IMR-90 (cell line): ENCODE data around the gene UNC5B. TPM values are rescaled to one million over a fixed set of nuclear protein-coding genes. Genes with fewer than 3 reads are reported as not detected.
A peak's percentile ranks its signal among the peaks of the same experiment; 100 is the strongest.

Experiments
- ATAC-seq: fragments of 200-7000 bp; cut with Tn5 transposase; 2 replicates; pipeline ENCODE4 v1.9.1; 2020; ENCODE audit warnings: low read depth, mild to moderate bottlenecking, moderate library complexity
- BruUV-seq: library from RNA; stranded (reverse); fragments of 400-500 nt; replicated peaks from 2 replicates; lab custom pipeline; 2021; lab: Mats Ljungman, UMichigan
- CTCF ChIA-PET: fragments of 300-600 bp; formaldehyde crosslinking; extraction: SDS; loops from one replicate; lab custom pipeline; 2021; ENCODE audit warnings: antibody characterized with exemption; lab: Yijun Ruan, JAX
- POLR2A ChIA-PET: fragments of 300-600 bp; sonication (Branson Sonifier 250); formaldehyde crosslinking; loops from one replicate; lab custom pipeline; 2022; ENCODE audit warnings: antibody characterized with exemption; ENCODE audit not compliant: unreplicated experiment; lab: Charles Lee
- DNase-seq: peaks from one replicate; pipeline ENCODE4 v3.0.0; 2013
- H2AFZ ChIP-seq: replicated peaks from 2 replicates; pipeline ENCODE3; 2013; ENCODE audit warnings: low read length, mild to moderate bottlenecking; ENCODE audit not compliant: poor library complexity
- H2AK5ac ChIP-seq: 2 replicates; pipeline ENCODE4 v1.6.1; 2013; ENCODE audit warnings: low read depth, low read length, inconsistent platforms
- H2AK9ac ChIP-seq: replicated peaks from 2 replicates; pipeline ENCODE3; 2013; ENCODE audit warnings: mild to moderate bottlenecking, low read depth, low read length, moderate library complexity; ENCODE audit not compliant: poor library complexity
- H2BK120ac ChIP-seq: 2 replicates; pipeline ENCODE4 v1.6.1; 2013; ENCODE audit warnings: low read depth, low read length, inconsistent platforms
- H2BK15ac ChIP-seq: 3 replicates; pipeline ENCODE4 v1.6.1; 2013; ENCODE audit warnings: low read depth, low read length, inconsistent platforms
- H2BK20ac ChIP-seq: 2 replicates; pipeline ENCODE4 v1.6.1; 2013; ENCODE audit warnings: low read depth, mild to moderate bottlenecking, inconsistent platforms, low read length, moderate library complexity
- H2BK5ac ChIP-seq: 2 replicates; pipeline ENCODE4 v1.6.1; 2013; ENCODE audit warnings: mild to moderate bottlenecking, low read depth, low read length, inconsistent platforms; ENCODE audit not compliant: poor library complexity, severe bottlenecking
- H3K14ac ChIP-seq: replicated peaks from 2 replicates; pipeline ENCODE4 v1.6.1; 2013; ENCODE audit warnings: low read depth, low read length, inconsistent platforms
- H3K18ac ChIP-seq: 2 replicates; pipeline ENCODE4 v1.6.1; 2013; ENCODE audit warnings: low read depth, low read length, control low read depth
- H3K23ac ChIP-seq: 2 replicates; pipeline ENCODE4 v1.6.1; 2013; ENCODE audit warnings: low read depth, low read length, inconsistent platforms
- H3K27ac ChIP-seq: 2 replicates; pipeline ENCODE4 v1.5.1; 2013; ENCODE audit warnings: mild to moderate bottlenecking, control low read depth, low read length; ENCODE audit not compliant: insufficient read depth
- H3K27me3 ChIP-seq: 2 replicates; pipeline ENCODE4 v1.6.1; 2013; ENCODE audit warnings: low read length; ENCODE audit not compliant: control insufficient read depth, insufficient read depth
- H3K36me3 ChIP-seq: 2 replicates; pipeline ENCODE4 v1.6.1; 2013; ENCODE audit warnings: low read length, mixed read lengths; ENCODE audit not compliant: control insufficient read depth, insufficient read depth
- H3K4ac ChIP-seq: 2 replicates; pipeline ENCODE4 v1.6.1; 2013; ENCODE audit warnings: low read depth, low read length, inconsistent platforms
- H3K4me1 ChIP-seq: 2 replicates; pipeline ENCODE4 v1.6.1; 2013; ENCODE audit warnings: low read length, mixed read lengths; ENCODE audit not compliant: control insufficient read depth, insufficient read depth
- H3K4me2 ChIP-seq: 2 replicates; pipeline ENCODE4 v1.6.1; 2013; ENCODE audit warnings: low read depth, mild to moderate bottlenecking, control low read depth, low read length, moderate library complexity
- H3K4me3 ChIP-seq: 2 replicates; pipeline ENCODE4 v1.5.1; 2013; ENCODE audit warnings: low read depth, mild to moderate bottlenecking, control low read depth, low read length, moderate library complexity; ENCODE audit not compliant: insufficient read depth
- H3K56ac ChIP-seq: 2 replicates; pipeline ENCODE4 v1.6.1; 2013; ENCODE audit warnings: low read length, inconsistent platforms; ENCODE audit not compliant: insufficient read depth; ENCODE audit errors: extremely low read depth
- H3K79me1 ChIP-seq, 2 experiments: 2 replicates each; pipeline ENCODE4 v1.6.1; 2013; ENCODE audit warnings: low read length in 2 of 2, inconsistent platforms in 1 of 2, low read depth in 1 of 2
- H3K9ac ChIP-seq: 2 replicates; pipeline ENCODE4 v1.6.1; 2013; ENCODE audit warnings: low read depth, low read length, control low read depth
- H3K9me1 ChIP-seq: 2 replicates; pipeline ENCODE4 v1.6.1; 2013; ENCODE audit warnings: low read length, inconsistent platforms; ENCODE audit not compliant: insufficient read depth
- H3K9me3 ChIP-seq: 2 replicates; pipeline ENCODE4 v1.6.1; 2013; ENCODE audit warnings: low read length; ENCODE audit not compliant: control insufficient read depth, insufficient read depth
- H4K20me1 ChIP-seq: 2 replicates; pipeline ENCODE4 v1.6.1; 2013; ENCODE audit warnings: low read length, inconsistent platforms; ENCODE audit not compliant: insufficient read depth
- H4K5ac ChIP-seq: 2 replicates; pipeline ENCODE4 v1.6.1; 2013; ENCODE audit warnings: mild to moderate bottlenecking, low read depth, low read length, control low read depth
- H4K8ac ChIP-seq, 2 experiments: 2 replicates each; pipeline ENCODE4 v1.6.1; 2013; ENCODE audit warnings: low read depth in 2 of 2, low read length in 2 of 2, control low read depth in 1 of 2, inconsistent platforms in 1 of 2
- H4K91ac ChIP-seq: 2 replicates; pipeline ENCODE4 v1.6.1; 2013; ENCODE audit warnings: low read depth, low read length, inconsistent platforms; ENCODE audit not compliant: insufficient read depth
- BHLHE40 ChIP-seq: fragments of 150-350 bp; IDR thresholded peaks from 2 replicates; pipeline ENCODE4 v1.6.1; 2016; ENCODE audit warnings: mild to moderate bottlenecking, low read depth, low read length
- CHD1 ChIP-seq: IDR thresholded peaks from 2 replicates; pipeline ENCODE4 v1.6.1; 2012; ENCODE audit warnings: low read depth, low read length, improper control_type of control experiment
- CTCF ChIP-seq: conservative IDR thresholded peaks from 2 replicates; pipeline ENCODE4 v1.5.1; 2012; ENCODE audit warnings: mild to moderate bottlenecking, low read depth, low read length, improper control_type of control experiment
- ELK1 ChIP-seq: fragments of 150-350 bp; IDR thresholded peaks from 2 replicates; pipeline ENCODE4 v1.6.1; 2016; ENCODE audit warnings: low read depth, mild to moderate bottlenecking, low read length, moderate library complexity, borderline replicate concordance
- FOS ChIP-seq: fragments of 150-350 bp; IDR thresholded peaks from 2 replicates; pipeline ENCODE4 v1.6.1; 2016; ENCODE audit warnings: low read depth, low read length
- MAFK ChIP-seq: IDR thresholded peaks from 2 replicates; pipeline ENCODE4 v1.6.1; 2012; ENCODE audit warnings: low read depth, low read length, improper control_type of control experiment
- MAZ ChIP-seq: IDR thresholded peaks from 2 replicates; pipeline ENCODE4 v1.6.1; 2012; ENCODE audit warnings: low read depth, mild to moderate bottlenecking, low read length, improper control_type of control experiment, moderate library complexity, borderline replicate concordance
- MXI1 ChIP-seq: IDR thresholded peaks from 2 replicates; pipeline ENCODE4 v1.6.1; 2012; ENCODE audit warnings: low read depth, mild to moderate bottlenecking, low read length, moderate library complexity, borderline replicate concordance
- POLR2A ChIP-seq: IDR thresholded peaks from 2 replicates; pipeline ENCODE4 v1.6.1; 2012; ENCODE audit warnings: mild to moderate bottlenecking, low read depth, low read length
- RAD21 ChIP-seq: IDR thresholded peaks from 2 replicates; pipeline ENCODE4 v1.6.1; 2012; ENCODE audit warnings: low read length, improper control_type of control experiment
- RCOR1 ChIP-seq: IDR thresholded peaks from 2 replicates; pipeline ENCODE4 v1.6.1; 2012; ENCODE audit warnings: mild to moderate bottlenecking, low read length, improper control_type of control experiment; ENCODE audit not compliant: insufficient replicate concordance
- SMC3 ChIP-seq: fragments of 150-350 bp; IDR thresholded peaks from 2 replicates; pipeline ENCODE4 v1.6.1; 2016; ENCODE audit warnings: low read depth, mild to moderate bottlenecking, antibody characterized with exemption, low read length, moderate library complexity
- WGBS, 2 experiments: methylation state at CpG; one replicate each; pipeline versions ENCODE4 v1.1.5 to v1.1.7; 2013; ENCODE audit warnings: missing lambda C conversion rate in 2 of 2; ENCODE audit not compliant: insufficient read length in 1 of 2; ENCODE audit errors: extremely low coverage in 2 of 2; 5-methylcytosine and 5-hydroxymethylcytosine counted together
- dilution Hi-C: fragments of 300-500 bp; cut with HindIII; formaldehyde crosslinking; loops from one replicate; pipeline ENCODE4 v1.14.3; 2018; ENCODE audit warnings: low sequenced_read_pairs; ENCODE audit not compliant: unreplicated experiment
- in situ Hi-C: fragments of 300-500 bp; cut with MboI; formaldehyde crosslinking; loops from 3 replicates; pipeline ENCODE4 v1.14.3; 2019; ENCODE audit warnings: low sequenced_read_pairs, inconsistent platforms, mixed read lengths
- intact Hi-C: fragments of 100-400 bp; cut with micrococcal nuclease; formaldehyde crosslinking; loops from 2 replicates; pipeline ENCODE4 v1.10.0; 2022
- polyA plus RNA-seq, 3 experiments: library from polyadenylated mRNA; depleted of rRNA; stranded (reverse); fragments of >200 nt; gene quantifications; 2 replicates each; pipeline ENCODE4 v1.2.3, GENCODE V29; 2012; ENCODE audit warnings: low replicate concordance in 1 of 3
- total RNA-seq: library from RNA; depleted of rRNA; stranded (reverse); fragments of >200 nt; gene quantifications from 2 replicates; pipeline ENCODE4 v1.2.3, GENCODE V29; 2012

UNC5B gene
- total and polyA plus RNA-seq, 2 of the 4 experiments (the other 2 are of a cell fraction) = 1.6 to 4.2 TPM

GRCh38 chr10:71259815-71260501 is 47.6 kb downstream of the UNC5B start (continued):
- TF ChIP-seq CHD1 = no peak

- peak overlapping the region; percentile 64 for H3K4me2 ChIP-seq
- intact Hi-C loops = loop anchor here (2.0 kb wide), 1 partner anchor 48 kb away; the partner anchor contains the start of gene UNC5B
- H3K4me1 ChIP-seq = peaks cover 26% of the 10 kb centered on the region
- CTCF ChIA-PET = interaction anchor here (1.6 to 2.1 kb wide), 2 partner anchors 10 to 16 kb away, joined by 4 to 9 read pairs; no protein-coding TSS in a partner anchor
- peak overlapping the region; percentile 76 for H2AK5ac ChIP-seq
- H2BK20ac ChIP-seq = peak overlapping the region; percentile 63
- no TSS peak for BruUV-seq
- peak; percentile 96 for DNase-seq
- no peaks in the 10 kb centered on the region for H4K20me1 ChIP-seq
- peak overlapping the region; percentile 82 for H4K5ac ChIP-seq
- peak overlapping the region; percentile 65; the same call in 1 of the 2 replicates for H3K23ac ChIP-seq
- H3K9me1 ChIP-seq = no peaks in the 10 kb centered on the region
- H2BK120ac ChIP-seq = peak overlapping the region; percentile 78
- H3K9me3 ChIP-seq = no peaks in the 10 kb centered on the region
- H3K27me3 ChIP-seq = no peaks in the 10 kb centered on the region
- peak overlapping the region; percentile 53 for H3K9ac ChIP-seq
- H2BK5ac ChIP-seq = peak overlapping the region; percentile 71
- WGBS, 2 experiments = 17% methylated on average over 2 of the region's 13 CpGs; no CpG with 5 or more reads in 1 of the 2 experiments
- H3K18ac ChIP-seq = peak overlapping the region; percentile 74
- no peaks in the 10 kb centered on the region for H3K36me3 ChIP-seq
- ATAC-seq = peak; percentile 83
- peak overlapping the region; percentile 59 for H3K14ac ChIP-seq
- H4K8ac ChIP-seq = peak overlapping the region; percentile 88 to 89
- H3K56ac ChIP-seq = peak overlapping the region; percentile 25; the same call in 1 of the 2 replicates
- peak overlapping the region; percentile 76 for H3K4ac ChIP-seq
- H3K79me1 ChIP-seq = no peaks in the 10 kb centered on the region; a peak in 1 of 4 replicates
- dilution Hi-C loops = no loop called here
- POLR2A ChIA-PET = no interaction called here
- in situ Hi-C loops = no loop called here
- H3K27ac ChIP-seq = peak overlapping the region; percentile 77
- peak overlapping the region; percentile 71; the same call in 1 of the 3 replicates for H2BK15ac ChIP-seq
- peak overlapping the region; percentile 90 for H2AK9ac ChIP-seq
- H2AFZ ChIP-seq = peak overlapping the region; percentile 87
- no peak overlapping the region for H3K4me3 ChIP-seq
- H4K91ac ChIP-seq = peak overlapping the region; percentile 87
- TF ChIP-seq ELK1 = no peak
- peak; percentile 85 for TF ChIP-seq RCOR1
- TF ChIP-seq MXI1 = no peak
- TF ChIP-seq MAZ = peak; percentile 83; the same call in 1 of the 2 replicates
- peak; percentile 47 for TF ChIP-seq RAD21
- peak; percentile 83; the same call in 1 of the 2 replicates for TF ChIP-seq FOS
- peak; percentile 54; the same call in 1 of the 2 replicates for TF ChIP-seq POLR2A
- TF ChIP-seq BHLHE40 = no peak
- TF ChIP-seq MAFK = peak; percentile 82
- TF ChIP-seq CTCF = 0 out of 2 replicates have a peak, but pooled peaks have one; percentile 24
- TF ChIP-seq SMC3 = peak; percentile 28
Observed at GRCh38 chr10:71260622-71261325, 48.4 kb downstream of the UNC5B start.
